Activated effector memory CD4-positive, alpha-beta T cell treated with anti-CD3 and anti-CD28 coated beads, Interleukin-2, amount 50 U/mL, for 16 hours (primary cell): ENCODE results near the gene LDLRAD4.

ENCODE experiments used
- DNase-seq: peaks from one replicate; pipeline ENCODE4 v3.0.0-alpha.2; 2020

Gene LDLRAD4

DNA sequence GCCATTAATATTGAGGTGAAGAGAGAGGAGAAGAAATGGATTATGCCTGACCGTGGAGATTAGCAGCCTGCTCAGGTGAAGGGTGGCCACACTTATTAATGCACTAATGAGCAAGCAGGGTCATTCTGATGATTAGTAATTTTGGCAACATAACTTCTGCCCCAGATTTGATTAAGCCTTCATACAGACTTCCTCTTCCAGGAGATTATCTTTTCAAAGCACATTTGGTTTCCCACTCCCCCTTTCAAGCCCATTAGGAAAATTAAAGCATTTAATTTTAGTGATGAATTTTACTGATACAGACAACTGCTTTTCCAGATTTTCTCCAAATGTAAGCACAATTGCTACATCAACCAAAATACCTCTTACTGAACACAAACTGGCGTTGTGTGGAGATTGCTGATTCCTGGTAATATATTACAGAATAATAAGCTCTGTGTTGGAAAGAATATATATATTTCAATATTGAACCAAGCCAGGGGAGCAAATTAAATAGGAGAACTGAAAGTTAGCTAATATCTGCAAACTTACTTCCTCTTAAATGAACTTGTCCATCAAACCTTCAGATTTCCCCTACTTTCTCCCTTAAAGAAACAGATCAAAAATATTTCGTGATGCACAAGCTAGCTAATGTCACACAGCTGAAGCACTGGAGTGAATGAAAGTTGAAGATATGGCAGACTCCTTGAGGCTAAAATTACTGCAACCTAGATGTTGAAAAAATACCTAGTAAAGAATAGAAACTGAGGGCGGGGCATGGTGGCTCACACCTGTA lies 367.0 kb downstream of the LDLRAD4 start:
- no peak for DNase-seq

DNA sequence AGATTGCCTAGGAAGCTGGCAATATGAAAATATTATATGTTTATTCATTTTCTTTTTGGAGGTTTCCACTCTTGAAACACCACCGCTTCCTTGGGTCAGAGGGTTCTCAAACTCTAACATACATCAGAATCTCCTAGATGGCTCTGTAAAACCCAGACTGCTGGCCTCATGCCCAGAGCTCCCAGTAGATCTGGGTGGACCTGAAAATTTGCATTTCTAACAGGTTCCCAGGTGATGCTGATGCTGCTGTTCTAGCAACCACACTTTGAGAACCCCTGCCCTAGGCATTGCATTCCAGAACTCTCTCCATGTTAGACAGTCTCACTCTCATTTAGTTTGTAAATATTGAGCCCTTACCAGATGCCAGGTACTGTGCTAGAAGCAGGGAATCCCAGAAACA lies 368.4 kb downstream of the LDLRAD4 start:
- DNase-seq: no peak

DNA sequence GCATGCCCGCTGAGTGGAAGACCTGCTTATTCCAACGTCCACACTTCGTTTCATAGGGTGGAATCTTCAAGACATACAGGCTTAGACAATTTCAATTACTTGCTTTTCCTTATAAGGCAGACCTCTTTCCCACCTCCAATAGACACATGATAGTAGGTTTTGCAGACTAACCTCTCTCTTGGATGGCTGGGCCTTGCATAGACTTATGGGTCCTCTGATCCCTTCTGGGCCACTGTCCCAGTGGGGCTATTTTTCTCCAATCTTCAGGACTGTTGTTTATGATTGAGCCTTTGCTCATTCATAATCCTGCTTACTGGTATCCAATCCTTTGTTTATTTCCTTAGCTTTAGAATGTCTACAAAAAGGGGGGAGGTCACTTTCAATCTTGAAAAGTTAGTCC lies 368.9 kb downstream of the LDLRAD4 start:
- DNase-seq: no peak

DNA sequence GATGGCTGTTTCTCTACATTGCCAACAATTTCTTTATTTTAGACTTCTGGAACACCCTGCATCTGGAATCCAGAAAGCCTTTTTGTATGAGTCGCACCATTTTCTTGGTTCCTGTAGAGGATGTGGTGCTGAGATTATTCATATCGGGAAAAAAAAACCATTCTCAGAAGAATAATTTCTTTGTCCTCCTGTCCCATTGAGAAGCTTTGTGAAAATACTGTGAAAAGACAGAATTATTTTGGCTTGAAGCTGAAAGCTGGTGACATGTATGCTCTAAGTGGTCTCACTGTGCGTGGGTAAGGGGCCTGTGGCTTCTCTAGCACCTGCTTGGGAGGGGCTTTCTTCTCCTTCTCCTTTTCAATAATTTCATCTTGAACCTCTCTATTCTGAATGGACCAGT lies 369.4 kb downstream of the LDLRAD4 start:
- no peak for DNase-seq

DNA sequence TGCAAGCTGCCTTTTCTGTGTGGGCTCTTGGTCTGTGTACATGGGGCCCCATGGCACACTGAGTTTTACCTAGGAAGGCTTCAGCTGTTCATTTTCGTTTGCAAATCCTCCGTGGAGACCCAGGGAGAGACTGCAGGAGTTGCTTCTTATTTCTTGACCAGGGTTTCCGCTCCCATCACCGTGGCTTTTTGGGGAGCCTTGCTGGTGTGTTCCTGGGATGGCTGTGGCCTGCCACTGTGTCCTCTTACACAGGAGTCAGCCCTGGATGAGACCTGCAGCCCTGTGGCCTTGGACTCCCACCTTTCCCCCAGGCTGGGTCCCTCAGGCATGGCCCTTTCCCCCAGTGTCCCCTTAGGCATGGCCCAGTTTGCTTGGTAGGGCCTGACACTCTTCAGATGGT lies 370.8 kb downstream of the LDLRAD4 start:
- DNase-seq: no peak

DNA sequence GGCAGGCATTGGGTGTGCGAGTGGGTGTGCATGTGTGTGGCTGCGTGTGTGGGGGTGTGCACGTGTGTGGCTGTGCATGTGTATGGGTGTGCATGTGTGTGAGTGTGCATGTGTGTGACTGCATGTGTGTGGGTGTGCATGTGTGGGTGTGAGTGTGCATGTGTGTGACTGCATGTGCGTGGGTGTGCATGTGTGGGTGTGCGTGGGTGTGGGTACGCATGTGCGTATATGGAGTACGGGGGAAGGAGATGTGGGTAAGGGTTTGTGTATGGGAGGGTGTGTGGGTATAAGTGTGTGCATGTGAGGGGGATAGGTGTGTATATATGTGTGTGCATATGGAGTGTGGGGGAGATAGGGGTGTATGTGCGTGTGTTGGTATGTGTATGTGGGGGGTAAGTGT lies 371.4 kb downstream of the LDLRAD4 start:
- no peak for DNase-seq

DNA sequence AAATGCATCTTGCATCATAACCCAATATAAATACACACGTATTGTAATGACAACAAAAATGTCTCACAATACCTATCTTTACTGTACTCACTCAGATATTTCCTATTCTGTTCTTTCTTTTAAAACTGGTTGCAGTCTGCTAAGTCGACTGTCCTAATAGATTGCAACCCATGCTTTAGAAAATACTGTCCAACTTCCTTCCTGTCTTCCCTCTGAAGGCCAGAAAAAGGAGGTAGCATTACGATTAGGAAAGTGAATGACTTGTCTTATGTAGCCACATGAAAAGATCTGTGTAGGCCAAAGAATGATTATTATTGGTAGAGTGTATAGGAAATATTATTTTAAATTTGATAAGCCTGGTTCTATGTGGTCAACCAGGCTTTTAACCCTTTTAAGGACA lies 373.7 kb downstream of the LDLRAD4 start:
- DNase-seq: no peak

DNA sequence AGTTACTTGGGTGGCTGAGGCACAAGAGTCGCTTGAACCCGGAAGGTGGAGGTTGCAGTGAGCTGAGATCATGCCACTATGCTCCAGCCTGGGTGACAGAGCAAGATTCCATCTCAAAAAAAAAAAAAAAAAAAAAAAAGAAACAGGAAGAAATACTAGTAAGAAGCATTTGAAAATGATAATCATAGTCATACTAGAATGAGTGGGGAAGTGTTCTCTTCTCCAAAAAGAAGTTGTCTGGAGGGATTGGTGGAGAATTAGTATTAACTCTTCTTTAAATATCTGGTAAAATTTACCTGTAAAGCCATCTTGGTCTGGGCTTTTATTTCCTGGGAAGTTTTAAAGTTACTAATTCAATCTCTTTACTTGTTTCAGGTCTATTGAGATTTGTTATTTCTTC lies 376.0 kb downstream of the LDLRAD4 start:
- no peak for DNase-seq

DNA sequence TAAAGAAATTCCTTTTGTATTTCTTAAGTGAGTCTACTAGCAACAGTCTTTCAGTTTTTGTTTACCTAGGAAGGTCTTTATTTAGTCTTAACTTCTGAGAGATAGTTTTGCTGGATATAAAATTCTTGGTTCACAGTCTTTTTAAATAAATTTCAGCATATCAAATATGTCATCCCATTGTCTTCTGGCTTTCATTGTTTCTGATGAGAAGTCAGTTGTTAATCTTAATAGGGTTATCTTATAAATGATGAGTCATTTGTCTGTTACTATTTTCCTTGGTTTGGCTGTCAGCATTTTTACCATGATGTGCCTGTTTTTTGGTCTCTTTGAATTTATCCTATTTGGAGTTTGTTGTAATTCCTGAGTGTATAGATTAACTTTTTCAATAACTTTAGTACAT lies 378.5 kb downstream of the LDLRAD4 start:
- DNase-seq: no peak

DNA sequence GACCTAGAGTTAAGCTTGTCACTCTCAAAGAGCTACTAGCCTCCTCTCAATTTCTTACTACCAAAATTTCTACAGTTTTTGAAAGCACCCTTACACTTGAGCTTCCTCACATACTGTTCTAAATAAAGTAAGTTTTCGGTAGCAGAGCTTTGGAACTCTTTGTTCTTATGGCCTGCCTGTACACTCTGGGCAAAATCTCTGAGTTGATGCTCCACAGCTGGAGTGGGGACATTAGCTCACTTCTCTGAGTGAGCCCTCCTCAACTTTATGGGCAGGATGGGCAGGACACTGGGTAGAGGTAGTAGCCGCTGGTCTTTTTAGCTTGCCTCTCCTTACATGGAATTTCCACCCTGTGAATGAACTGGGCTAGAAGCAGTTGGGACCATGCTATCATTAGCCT lies 380.0 kb downstream of the LDLRAD4 start:
- DNase-seq: no peak

DNA sequence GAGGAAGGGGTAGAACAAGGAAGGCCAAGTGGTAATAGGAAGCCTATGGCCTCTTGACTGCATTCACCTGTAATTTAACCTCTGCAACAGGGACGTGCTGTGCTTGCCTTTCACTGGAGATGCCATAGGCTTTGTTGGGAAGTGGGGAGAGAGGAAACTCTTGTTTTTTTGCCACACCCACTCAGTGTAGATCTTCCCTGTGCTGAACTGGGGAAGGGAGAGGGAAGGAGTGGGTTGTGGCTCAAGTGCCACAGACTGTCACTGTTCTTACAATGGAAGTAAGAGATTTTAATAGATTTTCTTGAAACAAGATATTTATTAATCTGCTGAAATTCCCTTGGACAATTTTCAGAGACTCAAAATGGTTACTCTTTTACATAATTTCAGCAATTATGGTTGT lies 380.5 kb downstream of the LDLRAD4 start:
- no peak for DNase-seq

DNA sequence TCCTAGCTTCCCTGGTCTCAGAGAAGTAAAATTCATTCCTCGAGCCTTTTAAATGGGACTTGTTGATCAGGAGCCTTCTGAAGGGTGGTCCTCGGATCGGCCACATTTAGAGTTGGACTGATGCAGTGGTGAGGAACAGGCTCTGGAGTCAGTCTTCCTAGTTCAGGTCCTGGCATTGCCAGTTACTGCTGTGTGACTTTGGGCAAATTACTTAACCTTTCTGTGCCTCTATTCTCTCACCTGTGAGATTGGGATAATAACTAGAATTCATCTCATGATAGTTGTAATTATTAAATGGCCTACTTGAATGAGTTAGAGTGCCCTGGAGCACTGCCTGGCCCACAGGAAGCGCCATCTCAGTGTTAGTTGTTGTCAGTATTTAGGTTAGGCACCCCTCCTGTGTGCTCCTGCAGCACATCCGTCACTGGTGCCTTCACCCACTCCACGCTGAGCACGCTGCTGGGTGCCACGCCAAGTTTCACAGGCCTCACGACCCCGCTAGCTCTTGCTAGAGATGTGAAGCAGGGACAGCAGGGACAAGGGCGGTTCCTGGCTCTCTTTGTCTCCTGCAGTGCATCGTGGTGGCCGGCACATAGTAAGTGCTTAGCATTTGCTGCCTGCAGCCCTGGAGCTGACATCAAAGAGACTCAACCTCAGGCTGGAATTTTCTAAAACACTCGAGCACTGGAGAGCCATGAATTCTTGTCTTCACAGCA lies 384.9 kb downstream of the LDLRAD4 start:
- peak; percentile 57 for DNase-seq

DNA sequence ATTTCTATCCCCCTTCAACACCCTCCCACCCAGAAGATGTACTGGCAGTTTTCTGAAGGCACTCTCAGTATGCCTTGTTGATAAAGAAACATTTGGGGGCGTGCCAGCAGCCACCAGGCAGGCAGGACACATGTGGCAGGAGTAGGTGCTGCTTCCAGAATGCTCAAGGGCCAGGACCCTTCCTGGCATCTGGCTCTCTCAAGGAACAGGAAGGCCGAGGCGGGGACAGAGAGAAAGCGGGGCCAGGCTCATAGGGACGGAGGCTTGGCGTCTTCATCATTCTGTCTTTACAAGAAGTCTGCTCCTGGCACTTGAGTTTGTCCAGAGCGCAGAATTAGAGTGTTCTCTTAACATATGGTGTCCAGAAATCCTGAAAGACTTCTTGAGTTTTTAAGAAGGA lies 386.2 kb downstream of the LDLRAD4 start:
- no peak for DNase-seq

DNA sequence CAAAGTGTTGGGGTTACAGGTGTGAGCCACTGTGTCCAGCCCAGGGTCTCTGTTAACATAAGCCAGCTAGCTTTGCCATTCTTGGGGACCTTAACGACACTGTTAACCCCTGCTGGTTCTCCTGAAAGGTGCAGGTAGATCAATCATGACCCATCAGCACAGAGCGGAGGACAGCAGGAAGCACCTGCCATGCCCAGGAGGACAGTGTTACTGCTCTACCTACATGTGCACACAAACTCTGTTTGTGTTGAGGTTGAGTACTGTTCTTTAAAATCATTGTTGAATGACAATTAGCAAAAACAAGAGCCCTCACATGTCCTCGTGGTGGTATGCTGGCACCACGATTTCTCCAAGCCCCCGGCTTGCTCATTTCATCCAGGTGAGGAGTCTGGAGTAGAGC lies 386.9 kb downstream of the LDLRAD4 start:
- no peak for DNase-seq

DNA sequence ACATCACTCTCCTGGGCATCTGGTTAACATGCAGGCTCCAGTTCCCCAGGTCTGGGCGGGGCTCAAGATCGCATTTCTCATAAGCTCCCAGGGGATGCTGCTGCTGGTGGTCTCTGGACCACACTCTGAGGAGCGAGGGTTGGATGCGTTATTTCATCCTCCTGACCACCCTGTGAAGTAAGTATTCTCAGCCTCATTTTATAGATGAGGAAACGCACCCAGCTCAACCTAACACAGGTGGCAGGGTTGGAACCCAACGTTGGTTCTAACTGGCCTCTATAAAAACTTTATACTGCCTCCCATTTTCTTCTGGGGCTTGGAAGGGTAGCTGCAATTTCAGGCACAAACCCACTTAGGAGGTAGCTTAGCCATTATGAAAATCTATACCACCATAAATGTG lies 387.3 kb downstream of the LDLRAD4 start:
- no peak for DNase-seq

DNA sequence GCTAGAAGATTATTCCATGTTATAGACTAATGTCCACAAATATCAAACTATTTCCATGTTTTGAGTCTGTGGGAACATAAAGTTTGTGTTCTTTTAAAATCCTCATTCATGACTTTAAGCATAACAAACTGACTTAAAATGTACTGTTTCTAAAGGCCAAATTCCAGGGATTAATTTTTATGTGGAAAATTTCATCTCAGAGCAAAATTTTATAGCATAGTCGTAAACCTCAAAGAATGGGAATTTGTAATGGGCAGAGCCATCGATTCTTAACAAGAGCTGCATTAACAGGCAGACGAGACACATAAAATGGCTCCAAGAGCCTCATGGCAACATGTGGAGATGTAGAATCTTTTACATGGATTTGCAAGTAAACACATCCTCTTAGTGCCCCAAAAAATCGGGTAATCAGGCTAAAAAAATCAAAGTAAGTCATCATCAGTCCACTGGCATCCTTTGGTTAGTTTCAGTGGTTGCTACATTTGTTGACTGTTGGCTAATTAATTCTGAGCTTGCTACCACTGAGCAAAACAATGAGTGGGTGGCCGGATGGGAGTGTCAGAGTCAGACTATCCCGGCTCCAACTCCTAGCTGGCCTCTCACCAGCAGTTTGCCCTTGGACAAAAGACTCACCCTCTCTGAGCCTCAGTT lies 388.2 kb downstream of the LDLRAD4 start:
- DNase-seq: no peak

DNA sequence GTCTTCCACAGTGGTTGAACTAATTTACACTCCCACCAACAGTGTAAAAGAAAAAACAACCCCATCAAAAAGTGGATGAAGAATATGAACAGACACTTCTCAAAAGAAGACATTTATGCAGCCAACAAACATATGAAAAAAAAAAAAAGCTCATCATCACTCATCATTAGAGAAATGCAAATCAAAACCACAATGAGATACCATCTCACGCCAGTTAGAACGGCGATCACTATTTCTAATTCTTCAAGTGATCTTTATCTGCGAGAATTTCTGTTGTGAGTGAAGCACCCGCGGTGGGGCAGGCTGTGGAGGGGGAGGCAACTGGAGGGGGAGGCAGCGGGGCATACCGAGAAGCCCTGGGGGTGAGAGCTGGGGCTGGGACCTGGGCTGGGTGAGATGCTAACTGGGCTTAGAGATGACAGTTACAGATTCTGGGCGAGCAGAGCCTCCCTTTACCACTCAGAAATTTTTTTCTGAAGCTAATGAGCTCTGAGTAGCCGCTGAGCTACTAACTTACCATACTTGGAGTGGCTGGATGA lies 389.5 kb downstream of the LDLRAD4 start:
- DNase-seq: peak; percentile 85

DNA sequence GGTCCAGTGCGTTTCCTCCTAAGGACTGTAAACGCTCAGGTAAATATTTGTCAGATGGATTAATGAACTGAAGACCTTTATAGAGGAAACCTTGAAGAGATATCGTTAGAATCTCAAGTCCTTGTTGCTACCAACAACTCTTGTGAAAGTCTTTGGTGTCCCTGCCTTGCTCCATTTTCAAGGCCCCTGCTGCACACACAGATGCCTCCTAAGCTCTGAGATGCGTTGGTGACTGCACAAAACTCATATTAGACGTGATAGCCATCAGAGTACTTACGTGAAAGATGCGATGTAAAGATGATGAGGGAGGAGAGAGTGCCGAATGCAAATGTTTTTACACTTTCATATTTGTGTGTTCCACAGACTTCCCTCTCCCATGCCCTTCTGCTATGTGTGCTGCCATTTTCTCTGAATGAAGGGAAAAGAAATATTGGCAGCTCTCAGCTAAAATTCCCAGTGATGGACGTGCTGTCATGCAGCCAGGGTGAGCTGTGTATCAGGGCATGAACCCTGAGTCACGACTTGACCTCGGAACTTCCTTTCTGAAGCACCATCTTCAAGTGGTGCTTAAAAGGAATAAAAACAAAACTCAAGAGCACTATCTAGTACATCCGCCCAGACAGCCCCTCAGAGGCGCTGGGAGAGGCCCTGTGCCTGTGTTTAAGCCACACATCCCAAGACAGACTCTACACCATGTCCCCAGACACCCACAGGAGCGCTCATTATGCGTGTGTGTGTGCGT lies 390.4 kb downstream of the LDLRAD4 start:
- DNase-seq: peak; percentile 76

DNA sequence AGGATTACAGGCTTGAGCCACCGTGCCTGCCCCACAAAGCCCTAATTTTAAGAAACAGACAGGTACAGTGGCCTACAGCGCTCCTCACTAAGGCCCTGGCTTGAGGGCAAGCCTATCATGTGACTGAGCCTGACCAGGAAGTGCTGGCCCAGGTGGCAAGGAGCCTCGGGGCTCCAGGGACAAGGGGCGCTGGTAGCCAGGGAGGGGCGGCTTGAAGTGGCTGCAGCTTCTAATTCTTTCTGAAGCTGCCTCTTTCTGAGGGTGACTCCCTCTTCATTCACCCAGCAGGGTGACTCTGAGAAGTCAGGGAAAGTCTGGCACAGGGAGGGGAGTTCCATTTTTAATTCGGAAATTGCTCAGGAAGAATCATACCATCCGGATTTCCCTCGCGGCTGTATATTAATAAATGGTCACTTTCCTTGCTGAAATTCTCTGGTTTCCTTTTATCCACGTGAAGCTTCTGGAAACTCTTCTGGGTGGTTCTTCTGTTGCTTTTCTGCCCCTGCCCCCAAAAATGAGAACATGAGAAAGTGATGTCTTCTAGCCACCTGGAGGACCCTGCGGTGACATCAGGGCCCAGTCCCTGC lies 392.1 kb downstream of the LDLRAD4 start:
- peak; percentile 57 for DNase-seq

DNA sequence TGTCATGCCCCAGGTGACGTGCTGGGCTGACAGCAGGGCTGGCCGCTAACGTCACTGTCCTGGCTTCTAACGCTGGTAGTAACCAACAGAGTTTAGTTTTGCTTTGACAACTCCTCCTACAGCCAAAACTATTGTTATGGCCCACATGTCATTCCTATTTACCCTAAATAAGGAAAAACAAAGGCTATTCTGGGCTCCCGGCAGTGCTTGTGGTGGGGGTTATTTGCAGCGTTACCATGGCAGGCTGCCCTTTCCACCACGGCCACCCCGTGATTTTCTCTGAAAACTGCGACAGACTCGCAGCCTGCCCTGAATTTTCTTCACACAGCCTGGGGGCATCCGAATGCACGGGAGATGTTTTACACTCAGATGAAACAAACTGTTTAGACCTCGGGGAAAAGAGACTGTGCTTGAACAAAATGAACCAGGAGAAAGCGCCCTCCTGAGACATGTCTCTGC lies 392.6 kb downstream of the LDLRAD4 start:
- no peak for DNase-seq

DNA sequence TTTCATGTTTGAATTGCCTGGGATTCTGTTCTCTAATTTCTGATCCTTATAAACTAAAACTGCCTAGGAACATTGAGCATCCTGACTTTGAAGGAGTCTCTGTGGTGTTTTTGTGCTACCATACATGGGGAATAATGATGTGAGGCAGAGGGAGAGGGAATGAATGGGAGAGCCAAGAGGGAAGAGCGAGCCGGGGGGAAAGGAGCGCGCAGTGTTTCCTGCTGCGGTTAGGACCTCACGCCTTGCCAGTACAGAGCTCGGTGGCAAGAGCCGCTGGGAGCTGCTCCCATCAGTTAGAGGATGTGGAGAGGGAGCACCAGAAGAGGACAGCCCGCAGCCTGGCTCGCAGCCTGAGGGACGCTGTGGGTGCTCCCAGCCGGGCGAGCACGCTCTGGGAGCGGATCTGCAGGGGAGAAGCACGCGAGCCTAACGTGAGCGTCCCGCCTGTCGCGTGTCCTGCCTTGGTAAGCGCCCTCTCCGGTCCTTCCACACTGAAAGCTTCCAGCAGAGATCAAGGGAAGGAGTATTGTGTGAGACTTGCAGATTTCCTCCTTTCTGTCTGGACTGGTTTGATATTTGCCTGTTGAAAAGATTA lies 393.1 kb downstream of the LDLRAD4 start:
- peak; percentile 70 for DNase-seq
